Measurements from ENCODE around the gene WNK2. TPM values are rescaled to one million over a fixed set of nuclear protein-coding genes. Genes with fewer than 3 reads are reported as not detected.

WNK2 gene
- total RNA-seq, 1 experiment from 2014 or later, result 69.4 TPM

GRCh38 chr9:93246111-93246510 lies 62.2 kb downstream of the WNK2 start:
- Histone ChIP-seq H3K27me3 (ENCODE audit: insufficient read depth, low read length) (no peaks in the 10 kb centered on the region), H4K8ac (replicated peaks; ENCODE audit: insufficient read length, low read depth, low read length) (no peak overlapping the region), H3K4me1 (ENCODE audit: insufficient read depth, low read length) (no peaks in the 10 kb centered on the region; the same call in 1 of the 2 replicates), H4K5ac (ENCODE audit: insufficient read length, low read depth, low read length) (no peak overlapping the region), H3K79me2 (ENCODE audit: insufficient read depth, low read length) (no peaks in the 10 kb centered on the region), H3K23ac (ENCODE audit: insufficient read length, low read depth, low read length) (no peak overlapping the region), H3T11ph (ENCODE audit: low read length) (no peak overlapping the region), H3K4me2 (ENCODE audit: insufficient read depth, insufficient read length, low read length) (no peak overlapping the region), H3K56ac (ENCODE audit: insufficient read length, low read depth, low read length) (no peak overlapping the region), H2BK20ac (ENCODE audit: low read depth, low read length, poor library complexity, severe bottlenecking) (no peak overlapping the region), H3K23me2 (ENCODE audit: insufficient read length, low read depth, low read length, poor library complexity, severe bottlenecking) (no peaks in the 10 kb centered on the region), H2AK5ac (ENCODE audit: insufficient read length, low read length) (no peak overlapping the region), H3K27ac (ENCODE audit: insufficient read length, low read depth, low read length) (no peak overlapping the region), H4K91ac (ENCODE audit: insufficient read length, low read depth, low read length) (no peak overlapping the region), H3K9me3 (ENCODE audit: control insufficient read depth, low read depth, low read length) (no peaks in the 10 kb centered on the region), H3K14ac (ENCODE audit: insufficient read depth, low read length) (no peak overlapping the region), H2BK5ac (ENCODE audit: insufficient read length, low read length) (no peak overlapping the region), H2BK15ac (ENCODE audit: low read depth, low read length) (no peak overlapping the region), H3K18ac (ENCODE audit: insufficient read length, low read depth, low read length) (no peak overlapping the region), H3K4ac (ENCODE audit: low read depth, low read length) (no peak overlapping the region), H4K20me1 (ENCODE audit: control insufficient read depth, insufficient read depth, insufficient read length) (no peaks in the 10 kb centered on the region), H2BK12ac (ENCODE audit: insufficient read length, low read depth, low read length) (no peak overlapping the region), H2AFZ (ENCODE audit: low read length) (no peak overlapping the region), H3K79me1 (ENCODE audit: insufficient read depth, low read depth, low read length, poor library complexity, severe bottlenecking) (no peaks in the 10 kb centered on the region), H2BK120ac (ENCODE audit: low read depth, low read length, poor library complexity, severe bottlenecking) (no peak overlapping the region), H3K9ac (ENCODE audit: extremely low read depth, insufficient read length, low read length) (no peak overlapping the region)
- Mint-ChIP-seq H3K4me3 (no peak overlapping the region), H3K27ac (no peak overlapping the region; a peak in 2 of 7 replicates), H3K9me3 (no peaks in the 10 kb centered on the region), H3K27me3 (ENCODE audit: low read depth) (no peaks in the 10 kb centered on the region), H3K36me3 (ENCODE audit: insufficient read depth in 1 of 3, low read depth in 3 of 3) (peaks cover 5 to 28% (median 15%) of the 10 kb centered on the region in 3 experiments; a peak in 3 of 7 replicates), H3K4me1 (peaks cover 21 to 30% of the 10 kb centered on the region in 2 experiments)
- no peak for TF ChIP-seq CTCF (conservative IDR thresholded peaks at IDR 0.05)
- no peak for DNase-seq
- no CpG with 5 or more reads among the region's 14 CpGs for WGBS (ENCODE audit: extremely low coverage, insufficient read length, low lambda C conversion rate)

Measured in H9 (cell line).